ENCODE measurements around the gene SSH3. TPM values are rescaled to one million over a fixed set of nuclear protein-coding genes. Genes with fewer than 3 reads are reported as not detected.

SSH3 gene
- total RNA-seq, 1 donor from 2014 or later: 30.4 TPM

DNA sequence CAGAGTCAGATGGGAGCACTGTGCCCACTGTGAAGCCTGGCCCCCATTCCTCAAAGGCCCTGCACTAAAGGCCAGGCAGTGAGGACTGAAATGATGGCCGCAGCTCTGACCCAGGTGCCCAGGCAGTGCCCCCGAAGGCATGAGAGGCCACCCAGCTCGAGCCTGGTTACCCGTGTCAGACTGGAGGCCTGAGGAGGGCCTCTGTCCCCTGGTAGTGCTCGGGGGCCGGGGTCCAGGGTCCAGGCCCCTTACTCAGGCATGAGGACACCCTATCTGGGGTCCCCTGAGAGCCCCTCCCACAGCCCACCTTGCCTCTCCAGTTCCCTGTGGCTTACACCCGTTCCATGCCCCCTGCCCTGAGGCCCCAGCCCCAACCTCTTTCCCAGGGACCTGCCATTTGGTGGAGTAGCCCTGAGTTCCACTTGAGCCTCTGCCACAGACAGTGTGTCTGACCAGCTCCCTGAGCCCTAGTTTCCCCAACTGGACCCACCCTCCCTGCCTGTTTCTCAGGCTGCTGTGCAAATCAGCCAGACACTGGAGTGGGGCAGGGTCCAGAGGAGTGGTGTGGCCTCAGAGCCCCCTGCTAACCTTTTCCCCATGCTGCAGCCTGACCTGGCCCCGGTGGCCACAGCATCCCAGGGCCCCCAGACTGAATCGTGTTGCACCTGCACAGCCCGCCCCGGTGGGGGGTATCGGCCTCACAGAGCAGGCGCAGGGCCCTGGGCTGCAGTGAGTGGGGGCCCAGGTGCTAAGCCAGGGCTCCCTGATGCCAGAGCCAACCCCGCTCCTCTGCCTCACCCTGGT, 25.0 kb upstream of the SSH3 start:
- no peak overlapping the region for H3K4me3 ChIP-seq (ENCODE audit: low read depth, low read length)
- TF ChIP-seq CTCF (conservative IDR thresholded peaks at IDR 0.05; ENCODE audit: low read depth, low read length): no peak
- DNase-seq (ENCODE audit: low read depth): no peak

DNA sequence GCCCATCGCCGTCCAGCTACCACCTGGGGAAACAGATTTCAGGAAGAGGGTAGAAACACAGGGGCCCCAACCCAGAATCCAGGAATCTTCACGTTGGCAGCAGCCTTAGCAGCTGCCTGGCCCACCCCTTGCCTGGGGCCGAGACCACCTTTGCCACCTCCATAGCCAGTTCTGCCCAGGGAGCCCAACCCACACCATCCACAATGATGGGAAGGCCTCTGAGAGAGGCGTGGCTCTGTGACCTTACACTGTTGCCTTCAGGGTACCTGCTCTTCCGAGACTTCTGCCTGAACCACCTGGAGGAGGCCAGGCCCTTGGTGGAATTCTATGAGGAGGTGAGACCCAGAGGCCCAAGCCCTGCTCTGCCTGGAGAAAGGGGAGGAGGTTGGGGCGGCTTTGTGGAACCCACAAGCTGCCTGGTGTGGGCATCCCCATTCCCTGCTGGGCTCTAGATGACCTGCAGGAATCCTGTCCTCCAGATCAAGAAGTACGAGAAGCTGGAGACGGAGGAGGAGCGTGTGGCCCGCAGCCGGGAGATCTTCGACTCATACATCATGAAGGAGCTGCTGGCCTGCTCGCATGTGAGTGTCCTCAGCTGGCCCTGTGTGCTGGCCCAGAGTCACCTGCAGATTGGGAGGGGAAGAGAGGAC, 24.3 kb upstream of the SSH3 start:
- H3K4me3 ChIP-seq (ENCODE audit: low read depth, low read length): no peak overlapping the region
- no peak for TF ChIP-seq CTCF (conservative IDR thresholded peaks at IDR 0.05; ENCODE audit: low read depth, low read length)
- DNase-seq (ENCODE audit: low read depth): no peak

DNA sequence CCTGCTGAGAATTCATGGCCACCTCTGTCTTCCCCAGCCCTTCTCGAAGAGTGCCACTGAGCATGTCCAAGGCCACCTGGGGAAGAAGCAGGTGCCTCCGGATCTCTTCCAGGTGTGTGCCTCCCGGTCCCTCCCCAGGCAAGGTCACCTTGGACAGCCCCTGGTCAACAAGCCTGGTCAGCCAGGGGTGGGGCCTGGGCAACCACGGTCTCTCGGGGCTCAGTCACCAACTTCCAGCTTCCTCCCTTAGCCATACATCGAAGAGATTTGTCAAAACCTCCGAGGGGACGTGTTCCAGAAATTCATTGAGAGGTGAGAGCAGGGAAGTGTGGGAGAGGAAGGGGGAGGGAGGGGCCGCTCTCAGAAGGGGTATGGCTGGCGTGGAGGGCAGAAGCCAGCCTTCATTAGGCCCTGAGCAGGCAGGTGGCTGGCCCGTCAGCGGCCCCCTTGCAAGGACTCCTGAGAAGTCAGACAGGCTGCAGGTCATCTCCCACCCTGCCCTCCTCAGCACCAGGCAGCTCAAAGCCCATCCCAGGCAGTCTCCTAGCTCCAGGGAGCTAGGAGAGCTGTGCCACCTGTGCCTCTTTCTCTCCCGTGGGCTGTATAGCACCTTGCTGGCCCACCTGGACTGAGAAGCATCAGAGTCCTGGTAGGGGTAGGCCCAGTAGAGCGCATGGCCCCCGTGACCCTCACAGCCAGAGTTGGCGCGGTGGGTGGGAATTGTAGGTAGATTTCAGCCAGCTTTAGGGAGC, 23.6 kb upstream of the SSH3 start:
- no peak for DNase-seq (ENCODE audit: low read depth)
- TF ChIP-seq CTCF (conservative IDR thresholded peaks at IDR 0.05; ENCODE audit: low read depth, low read length): no peak
- H3K4me3 ChIP-seq (ENCODE audit: low read depth, low read length): no peak overlapping the region

DNA sequence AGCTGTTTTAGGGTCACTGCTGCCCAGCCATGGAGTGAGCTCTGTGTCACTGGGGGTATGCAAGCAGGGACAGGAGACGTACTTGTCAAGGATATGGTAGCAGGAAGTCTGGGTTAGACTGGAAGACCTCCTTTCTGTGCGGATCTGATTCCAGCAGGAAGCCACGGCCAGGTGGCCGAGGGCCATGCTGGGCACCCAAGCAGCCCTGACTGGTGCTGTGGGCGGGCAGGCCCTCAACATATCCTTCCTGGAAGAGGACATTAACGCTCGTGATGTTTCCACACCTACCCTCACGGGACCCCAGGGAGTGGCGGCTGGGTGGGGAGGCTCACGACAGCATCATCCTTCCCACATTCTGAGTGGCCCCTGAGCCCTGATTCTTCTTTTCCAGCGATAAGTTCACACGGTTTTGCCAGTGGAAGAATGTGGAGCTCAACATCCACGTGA, 23.0 kb upstream of the SSH3 start:
- DNase-seq (ENCODE audit: low read depth): no peak
- TF ChIP-seq CTCF (conservative IDR thresholded peaks at IDR 0.05; ENCODE audit: low read depth, low read length): no peak
- no peak overlapping the region for H3K4me3 ChIP-seq (ENCODE audit: low read depth, low read length)

- no peak for DNase-seq (ENCODE audit: low read depth)
- no peak overlapping the region for H3K4me3 ChIP-seq (ENCODE audit: low read depth, low read length)
- TF ChIP-seq CTCF (conservative IDR thresholded peaks at IDR 0.05; ENCODE audit: low read depth, low read length): no peak
Measured at GRCh38 chr11:67280788-67281551, 22.4 kb upstream of the SSH3 start.

GRCh38 chr11:67281552-67282150, 21.7 kb upstream of the SSH3 start:
- H3K4me3 ChIP-seq (ENCODE audit: low read depth, low read length): no peak overlapping the region

More at GRCh38 chr11:67281552-67282150, 21.7 kb upstream of the SSH3 start:
- no peak for TF ChIP-seq CTCF (conservative IDR thresholded peaks at IDR 0.05; ENCODE audit: low read depth, low read length)
- no peak for DNase-seq (ENCODE audit: low read depth)

Measured in epithelial cell of proximal tubule (primary cell).